ENCODE data around the gene E2F4. TPM values are rescaled to one million over a fixed set of nuclear protein-coding genes. Genes with fewer than 3 reads are reported as not detected.
A peak's percentile ranks its signal among the peaks of the same experiment; 100 is the strongest.

Gene E2F4
- total and polyA plus RNA-seq, 2 experiments from 2014 or later = 67.0 to 135 TPM

DNA sequence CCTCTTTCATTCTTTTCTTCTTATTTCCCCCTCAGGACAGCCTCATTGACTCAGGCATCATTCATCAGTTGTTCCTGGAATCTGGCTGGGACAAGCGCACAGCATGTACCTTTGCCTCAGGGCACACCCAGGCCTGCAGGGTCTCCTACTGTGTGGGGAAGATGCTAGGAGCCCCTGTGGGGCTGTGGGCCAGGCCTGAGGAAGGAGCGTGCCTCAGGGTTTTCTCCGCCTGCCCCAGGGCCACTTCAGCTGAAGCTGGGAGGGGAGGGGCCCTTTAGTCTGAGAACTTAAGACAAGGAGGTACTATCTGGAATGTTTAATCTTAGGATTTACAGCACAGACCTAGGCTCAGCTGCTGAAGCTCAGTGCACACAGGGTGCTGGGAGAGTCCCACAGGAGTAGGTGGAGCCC, 14.9 kb downstream of the E2F4 start:
- H3F3A ChIP-seq (replicated peaks; ENCODE audit: low read depth) = no peaks in the 10 kb centered on the region
- Mint-ChIP-seq H3K9me3 (no peaks in the 10 kb centered on the region), H3K4me3 (no peak overlapping the region), H3K27me3 (ENCODE audit: insufficient read depth, low read depth, poor library complexity) (peaks cover 10% of the 10 kb centered on the region), H3K27ac (no peak overlapping the region), H3K36me3 (ENCODE audit: low read depth) (no peaks in the 10 kb centered on the region), H3K4me1 (peaks cover 5% of the 10 kb centered on the region; the same call in 2 of the 3 replicates)
- no peaks in the 10 kb centered on the region for H3K4me1 ChIP-seq (ENCODE audit: insufficient read depth)
- H3K27me3 ChIP-seq (ENCODE audit: insufficient read depth) = no peaks in the 10 kb centered on the region
- no peak for DNase-seq (ENCODE audit: low spot score)
- H3K36me3 ChIP-seq (ENCODE audit: insufficient read depth) = no peaks in the 10 kb centered on the region
- peak; percentile 32 for ATAC-seq
- H3K9me2 ChIP-seq (ENCODE audit: insufficient read depth) = no peaks in the 10 kb centered on the region
- H3K27ac ChIP-seq (ENCODE audit: low read depth) = no peak overlapping the region
- H3K79me2 ChIP-seq (replicated peaks; ENCODE audit: insufficient read depth) = no peaks in the 10 kb centered on the region
- TF ChIP-seq, protein P1, sequence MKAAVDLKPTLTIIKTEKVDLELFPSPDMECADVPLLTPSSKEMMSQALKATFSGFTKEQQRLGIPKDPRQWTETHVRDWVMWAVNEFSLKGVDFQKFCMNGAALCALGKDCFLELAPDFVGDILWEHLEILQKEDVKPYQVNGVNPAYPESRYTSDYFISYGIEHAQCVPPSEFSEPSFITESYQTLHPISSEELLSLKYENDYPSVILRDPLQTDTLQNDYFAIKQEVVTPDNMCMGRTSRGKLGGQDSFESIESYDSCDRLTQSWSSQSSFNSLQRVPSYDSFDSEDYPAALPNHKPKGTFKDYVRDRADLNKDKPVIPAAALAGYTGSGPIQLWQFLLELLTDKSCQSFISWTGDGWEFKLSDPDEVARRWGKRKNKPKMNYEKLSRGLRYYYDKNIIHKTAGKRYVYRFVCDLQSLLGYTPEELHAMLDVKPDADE (IDR thresholded peaks at IDR 0.05) = no peak
- no peak for TF ChIP-seq EZH2 (IDR thresholded peaks at IDR 0.05; ENCODE audit: low read depth, unreplicated experiment)
- H2AFZ ChIP-seq = no peak overlapping the region
- no peak overlapping the region for H3K4me3 ChIP-seq
- no peak overlapping the region for H3K4me2 ChIP-seq
- H4K20me1 ChIP-seq (replicated peaks; ENCODE audit: insufficient read depth) = no peaks in the 10 kb centered on the region; the same call in 1 of the 2 replicates

DNA sequence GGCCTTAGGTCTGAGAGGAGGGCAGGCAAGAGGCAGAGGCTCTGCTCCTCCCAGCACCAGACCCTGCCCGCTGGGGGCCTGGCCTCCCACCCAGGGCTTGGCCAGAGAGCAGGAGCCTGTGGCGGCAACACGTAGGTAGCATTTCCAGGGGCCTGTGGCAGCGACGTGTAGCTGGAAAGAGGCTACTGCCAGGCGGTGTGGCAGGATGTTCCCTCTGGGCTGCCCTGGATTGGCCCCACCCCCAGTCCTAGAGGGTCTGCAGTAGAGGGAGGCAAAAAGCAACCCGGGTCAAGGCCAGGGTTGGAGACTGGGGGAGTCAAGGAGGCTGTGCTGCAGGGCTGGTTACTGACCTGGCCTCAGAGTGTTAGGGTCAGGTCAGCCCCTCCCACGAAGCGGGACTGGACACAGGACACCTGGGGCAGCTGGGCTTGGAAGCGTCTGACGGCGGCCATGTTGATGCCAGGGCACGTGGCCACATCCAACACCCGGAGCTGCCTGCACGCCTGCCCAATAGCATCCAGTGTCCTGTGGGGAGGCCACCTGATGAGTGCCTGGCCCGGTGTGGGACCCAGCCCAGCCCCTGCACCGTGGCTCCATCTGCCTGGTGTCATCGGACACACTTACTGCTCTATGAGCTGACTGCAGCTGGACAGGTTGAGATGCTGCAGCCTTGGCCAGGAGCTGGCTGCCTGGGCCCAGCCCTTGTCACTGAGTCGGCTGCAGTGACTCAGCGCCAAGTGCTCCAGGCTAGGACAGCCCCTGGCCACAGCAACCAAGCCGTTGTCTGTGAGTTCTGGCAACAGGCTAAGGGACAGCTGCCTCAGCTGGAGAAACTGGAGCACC, 15.5 kb downstream of the E2F4 start:
- Mint-ChIP-seq H3K4me3 (no peak overlapping the region), H3K27me3 (ENCODE audit: insufficient read depth, low read depth, poor library complexity) (peaks cover 10% of the 10 kb centered on the region), H3K4me1 (peaks cover 5% of the 10 kb centered on the region; the same call in 2 of the 3 replicates), H3K9me3 (no peaks in the 10 kb centered on the region), H3K27ac (no peak overlapping the region), H3K36me3 (ENCODE audit: low read depth) (no peaks in the 10 kb centered on the region)
- no peak overlapping the region for H3K4me3 ChIP-seq
- ATAC-seq (peak; percentile 29), DNase-seq (ENCODE audit: low spot score) (no peak)
- no peaks in the 10 kb centered on the region for H3K9me2 ChIP-seq (ENCODE audit: insufficient read depth)
- H4K20me1 ChIP-seq (replicated peaks; ENCODE audit: insufficient read depth) = no peaks in the 10 kb centered on the region; the same call in 1 of the 2 replicates
- H3K27me3 ChIP-seq (ENCODE audit: insufficient read depth) = no peaks in the 10 kb centered on the region
- H3K27ac ChIP-seq (ENCODE audit: low read depth) = no peak overlapping the region
- no peaks in the 10 kb centered on the region for H3K36me3 ChIP-seq (ENCODE audit: insufficient read depth)
- H3K79me2 ChIP-seq (replicated peaks; ENCODE audit: insufficient read depth) = no peaks in the 10 kb centered on the region
- no peaks in the 10 kb centered on the region for H3F3A ChIP-seq (replicated peaks; ENCODE audit: low read depth)
- H2AFZ ChIP-seq = no peak overlapping the region
- no peak overlapping the region for H3K4me2 ChIP-seq
- no peaks in the 10 kb centered on the region for H3K4me1 ChIP-seq (ENCODE audit: insufficient read depth)
- TF ChIP-seq, protein P1 (IDR thresholded peaks at IDR 0.05) = no peak
- TF ChIP-seq ZNF331 (CRISPR knock-in tag; IDR thresholded peaks at IDR 0.05; ENCODE audit: low read depth) = no peak
- TF ChIP-seq, protein P2, sequence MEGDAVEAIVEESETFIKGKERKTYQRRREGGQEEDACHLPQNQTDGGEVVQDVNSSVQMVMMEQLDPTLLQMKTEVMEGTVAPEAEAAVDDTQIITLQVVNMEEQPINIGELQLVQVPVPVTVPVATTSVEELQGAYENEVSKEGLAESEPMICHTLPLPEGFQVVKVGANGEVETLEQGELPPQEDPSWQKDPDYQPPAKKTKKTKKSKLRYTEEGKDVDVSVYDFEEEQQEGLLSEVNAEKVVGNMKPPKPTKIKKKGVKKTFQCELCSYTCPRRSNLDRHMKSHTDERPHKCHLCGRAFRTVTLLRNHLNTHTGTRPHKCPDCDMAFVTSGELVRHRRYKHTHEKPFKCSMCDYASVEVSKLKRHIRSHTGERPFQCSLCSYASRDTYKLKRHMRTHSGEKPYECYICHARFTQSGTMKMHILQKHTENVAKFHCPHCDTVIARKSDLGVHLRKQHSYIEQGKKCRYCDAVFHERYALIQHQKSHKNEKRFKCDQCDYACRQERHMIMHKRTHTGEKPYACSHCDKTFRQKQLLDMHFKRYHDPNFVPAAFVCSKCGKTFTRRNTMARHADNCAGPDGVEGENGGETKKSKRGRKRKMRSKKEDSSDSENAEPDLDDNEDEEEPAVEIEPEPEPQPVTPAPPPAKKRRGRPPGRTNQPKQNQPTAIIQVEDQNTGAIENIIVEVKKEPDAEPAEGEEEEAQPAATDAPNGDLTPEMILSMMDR (conservative IDR thresholded peaks at IDR 0.05; ENCODE audit: low read depth in 2 of 2) = no peak
- TF ChIP-seq STAT1 (IDR thresholded peaks at IDR 0.05; ENCODE audit: unreplicated experiment) = no peak
- TF ChIP-seq, protein P3, sequence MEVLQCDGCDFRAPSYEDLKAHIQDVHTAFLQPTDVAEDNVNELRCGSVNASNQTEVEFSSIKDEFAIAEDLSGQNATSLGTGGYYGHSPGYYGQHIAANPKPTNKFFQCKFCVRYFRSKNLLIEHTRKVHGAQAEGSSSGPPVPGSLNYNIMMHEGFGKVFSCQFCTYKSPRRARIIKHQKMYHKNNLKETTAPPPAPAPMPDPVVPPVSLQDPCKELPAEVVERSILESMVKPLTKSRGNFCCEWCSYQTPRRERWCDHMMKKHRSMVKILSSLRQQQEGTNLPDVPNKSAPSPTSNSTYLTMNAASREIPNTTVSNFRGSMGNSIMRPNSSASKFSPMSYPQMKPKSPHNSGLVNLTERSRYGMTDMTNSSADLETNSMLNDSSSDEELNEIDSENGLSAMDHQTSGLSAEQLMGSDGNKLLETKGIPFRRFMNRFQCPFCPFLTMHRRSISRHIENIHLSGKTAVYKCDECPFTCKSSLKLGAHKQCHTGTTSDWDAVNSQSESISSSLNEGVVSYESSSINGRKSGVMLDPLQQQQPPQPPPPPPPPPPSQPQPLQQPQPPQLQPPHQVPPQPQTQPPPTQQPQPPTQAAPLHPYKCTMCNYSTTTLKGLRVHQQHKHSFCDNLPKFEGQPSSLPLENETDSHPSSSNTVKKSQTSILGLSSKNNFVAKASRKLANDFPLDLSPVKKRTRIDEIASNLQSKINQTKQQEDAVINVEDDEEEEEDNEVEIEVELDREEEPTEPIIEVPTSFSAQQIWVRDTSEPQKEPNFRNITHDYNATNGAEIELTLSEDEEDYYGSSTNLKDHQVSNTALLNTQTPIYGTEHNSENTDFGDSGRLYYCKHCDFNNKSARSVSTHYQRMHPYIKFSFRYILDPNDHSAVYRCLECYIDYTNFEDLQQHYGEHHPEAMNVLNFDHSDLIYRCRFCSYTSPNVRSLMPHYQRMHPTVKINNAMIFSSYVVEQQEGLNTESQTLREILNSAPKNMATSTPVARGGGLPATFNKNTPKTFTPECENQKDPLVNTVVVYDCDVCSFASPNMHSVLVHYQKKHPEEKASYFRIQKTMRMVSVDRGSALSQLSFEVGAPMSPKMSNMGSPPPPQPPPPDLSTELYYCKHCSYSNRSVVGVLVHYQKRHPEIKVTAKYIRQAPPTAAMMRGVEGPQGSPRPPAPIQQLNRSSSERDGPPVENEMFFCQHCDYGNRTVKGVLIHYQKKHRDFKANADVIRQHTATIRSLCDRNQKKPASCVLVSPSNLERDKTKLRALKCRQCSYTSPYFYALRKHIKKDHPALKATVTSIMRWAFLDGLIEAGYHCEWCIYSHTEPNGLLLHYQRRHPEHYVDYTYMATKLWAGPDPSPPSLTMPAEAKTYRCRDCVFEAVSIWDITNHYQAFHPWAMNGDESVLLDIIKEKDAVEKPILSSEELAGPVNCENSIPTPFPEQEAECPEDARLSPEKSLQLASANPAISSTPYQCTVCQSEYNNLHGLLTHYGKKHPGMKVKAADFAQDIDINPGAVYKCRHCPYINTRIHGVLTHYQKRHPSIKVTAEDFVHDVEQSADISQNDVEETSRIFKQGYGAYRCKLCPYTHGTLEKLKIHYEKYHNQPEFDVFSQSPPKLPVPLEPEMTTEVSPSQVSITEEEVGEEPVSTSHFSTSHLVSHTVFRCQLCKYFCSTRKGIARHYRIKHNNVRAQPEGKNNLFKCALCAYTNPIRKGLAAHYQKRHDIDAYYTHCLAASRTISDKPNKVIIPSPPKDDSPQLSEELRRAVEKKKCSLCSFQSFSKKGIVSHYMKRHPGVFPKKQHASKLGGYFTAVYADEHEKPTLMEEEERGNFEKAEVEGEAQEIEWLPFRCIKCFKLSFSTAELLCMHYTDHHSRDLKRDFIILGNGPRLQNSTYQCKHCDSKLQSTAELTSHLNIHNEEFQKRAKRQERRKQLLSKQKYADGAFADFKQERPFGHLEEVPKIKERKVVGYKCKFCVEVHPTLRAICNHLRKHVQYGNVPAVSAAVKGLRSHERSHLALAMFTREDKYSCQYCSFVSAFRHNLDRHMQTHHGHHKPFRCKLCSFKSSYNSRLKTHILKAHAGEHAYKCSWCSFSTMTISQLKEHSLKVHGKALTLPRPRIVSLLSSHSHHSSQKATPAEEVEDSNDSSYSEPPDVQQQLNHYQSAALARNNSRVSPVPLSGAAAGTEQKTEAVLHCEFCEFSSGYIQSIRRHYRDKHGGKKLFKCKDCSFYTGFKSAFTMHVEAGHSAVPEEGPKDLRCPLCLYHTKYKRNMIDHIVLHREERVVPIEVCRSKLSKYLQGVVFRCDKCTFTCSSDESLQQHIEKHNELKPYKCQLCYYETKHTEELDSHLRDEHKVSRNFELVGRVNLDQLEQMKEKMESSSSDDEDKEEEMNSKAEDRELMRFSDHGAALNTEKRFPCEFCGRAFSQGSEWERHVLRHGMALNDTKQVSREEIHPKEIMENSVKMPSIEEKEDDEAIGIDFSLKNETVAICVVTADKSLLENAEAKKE (CRISPR knock-in tag; IDR thresholded peaks at IDR 0.05) = no peak
- TF ChIP-seq JUNB (IDR thresholded peaks at IDR 0.05; ENCODE audit: unreplicated experiment) = no peak
- no peak for TF ChIP-seq CREB1 (CRISPR knock-in tag; IDR thresholded peaks at IDR 0.05; ENCODE audit: low read depth)
- no peak for TF ChIP-seq ZNF114 (CRISPR knock-in tag; IDR thresholded peaks at IDR 0.05)
- TF ChIP-seq POLR2AphosphoS5 (IDR thresholded peaks at IDR 0.05; ENCODE audit: low read depth) = no peak
